GM12878 (cell line): ENCODE data around the gene ACSF2. TPM values are rescaled to one million over a fixed set of nuclear protein-coding genes. Genes with fewer than 3 reads are reported as not detected.

Experiments used
- BHLHE40 ChIP-seq, 2 experiments: fragments of 450-650 bp in 1 of 2; IDR thresholded peaks; 2 replicates each; pipeline ENCODE4 v1.6.1; 2011 to 2017; ENCODE audit warnings: low read depth in 2 of 2, borderline replicate concordance in 1 of 2, improper control_type of control experiment in 1 of 2, low read length in 1 of 2, mild to moderate bottlenecking in 1 of 2
- CBFB ChIP-seq: IDR thresholded peaks from 2 replicates; pipeline ENCODE4 v1.6.1; 2016; ENCODE audit warnings: antibody characterized with exemption, low read depth
- CEBPZ ChIP-seq: fragments of 150-350 bp; IDR thresholded peaks from 2 replicates; pipeline ENCODE4 v1.6.1; 2016; ENCODE audit warnings: low read depth, low read length
- CHD4 ChIP-seq: fragments of 200-600 bp; sonication (generic); IDR thresholded peaks from 2 replicates; pipeline ENCODE4 v1.6.1; 2016; ENCODE audit warnings: mild to moderate bottlenecking
- CREM ChIP-seq: IDR thresholded peaks from 2 replicates; pipeline ENCODE4 v1.6.1; 2014; ENCODE audit warnings: antibody characterized with exemption, low read depth
- E2F8 ChIP-seq: fragments of 450-650 bp; IDR thresholded peaks from 2 replicates; pipeline ENCODE4 v1.6.1; 2018; ENCODE audit warnings: mild to moderate bottlenecking, low read depth, moderate library complexity; ENCODE audit not compliant: partially characterized antibody
- ELK1 ChIP-seq: IDR thresholded peaks from 2 replicates; pipeline ENCODE4 v1.6.1; 2012; ENCODE audit warnings: low read depth, low read length, improper control_type of control experiment
- MXI1 ChIP-seq: fragments of 150-350 bp; IDR thresholded peaks from 2 replicates; pipeline ENCODE4 v1.6.1; 2011; ENCODE audit warnings: low read depth, mild to moderate bottlenecking, inconsistent platforms, low read length, improper control_type of control experiment
- NRF1 ChIP-seq: conservative IDR thresholded peaks from 2 replicates; pipeline ENCODE4 v1.6.1; 2011; ENCODE audit warnings: mild to moderate bottlenecking, low read depth, low read length, improper control_type of control experiment
- RUNX3 ChIP-seq: IDR thresholded peaks from 2 replicates; pipeline ENCODE4 v1.6.1; 2012; ENCODE audit warnings: low read length, inconsistent platforms
- SMARCA5 ChIP-seq: fragments of 450-650 bp; IDR thresholded peaks from 2 replicates; pipeline ENCODE4 v1.6.1; 2017; ENCODE audit warnings: mild to moderate bottlenecking
- SP1 ChIP-seq: IDR thresholded peaks from one replicate; pipeline ENCODE4 v1.6.1; 2011; ENCODE audit warnings: low read depth, low read length
- SPI1 ChIP-seq: IDR thresholded peaks from 2 replicates; pipeline ENCODE4 v1.6.1; 2011; ENCODE audit warnings: low read depth, mild to moderate bottlenecking, low read length, moderate library complexity, borderline replicate concordance; ENCODE audit not compliant: insufficient read depth
- SREBF1 ChIP-seq: IDR thresholded peaks from 2 replicates; pipeline ENCODE4 v1.6.1; 2012; ENCODE audit warnings: mild to moderate bottlenecking, low read length
- YBX1 ChIP-seq: fragments of 450-650 bp; IDR thresholded peaks from 2 replicates; pipeline ENCODE4 v1.6.1; 2016; ENCODE audit warnings: antibody characterized with exemption
- ZBTB11 ChIP-seq: fragments of 450-650 bp; formaldehyde crosslinking; IDR thresholded peaks from 2 replicates; pipeline ENCODE4 v1.5.0; 2022; ENCODE audit warnings: mild to moderate bottlenecking, missing genetic modification characterization
- ZBTB33 ChIP-seq: fragments of 450-650 bp; IDR thresholded peaks from 2 replicates; pipeline ENCODE4 v1.6.1; 2017; ENCODE audit warnings: mild to moderate bottlenecking
- ZNF207 ChIP-seq: fragments of 450-650 bp; IDR thresholded peaks from 2 replicates; pipeline ENCODE4 v1.6.1; 2014; ENCODE audit warnings: antibody characterized with exemption, mild to moderate bottlenecking, borderline replicate concordance
- ZZZ3 ChIP-seq: IDR thresholded peaks from 2 replicates; pipeline ENCODE4 v1.6.1; 2011; ENCODE audit warnings: low read depth; ENCODE audit not compliant: control insufficient read depth, insufficient read length
- polyA plus RNA-seq, 11 experiments: library from polyadenylated mRNA; depleted of rRNA in 4 of 11; unstranded in 6 of 11; stranded (reverse) in 5 of 11; fragments of >200 nt; fragmentation: Nextera tagmentation in 4 of 11; fragmentation: Illumina TruSeq in 1 of 11; extraction: Ambion mirVana in 4 of 11; extraction: Trizol in 1 of 11; gene quantifications; 1 replicate in 1 of 11; 2 replicates in 10 of 11; pipeline versions ENCODE4 v1.2.1 to v1.2.3, GENCODE V29; 2011 to 2016; ENCODE audit warnings: inconsistent platforms in 2 of 11, missing spikeins in 2 of 11, low read depth in 1 of 11
- total RNA-seq, 4 experiments: library from RNA; depleted of rRNA in 3 of 4; stranded (reverse); fragments of >200 nt in 3 of 4; fragmentation: Illumina TruSeq in 1 of 4; extraction: Trizol in 1 of 4; gene quantifications; 2 replicates each; pipeline versions ENCODE4 v1.2.1 to v1.2.3, GENCODE V29; 2013 to 2021

Gene ACSF2
- total and polyA plus RNA-seq, 10 of the 15 experiments (the other 5 are each of a cell fraction or from before 2014, with no cell fraction given) = 7.1 to 32.8 (median 16.8) TPM

- no peak for TF ChIP-seq ZBTB33
- TF ChIP-seq E2F8 = no peak
- TF ChIP-seq RUNX3 = peak; percentile 88
- TF ChIP-seq SP1 = no peak
- TF ChIP-seq ELK1 = no peak
- TF ChIP-seq SREBF1 = no peak
- TF ChIP-seq ZBTB11 (CRISPR knock-in tag) = no peak
- TF ChIP-seq BHLHE40 (IDR thresholded peaks at IDR 0.05; ENCODE audit: borderline replicate concordance in 1 of 2, low read depth in 2 of 2, low read length in 1 of 2) = peak; percentile 88
- no peak for TF ChIP-seq NRF1
- no peak for TF ChIP-seq SPI1
- TF ChIP-seq CEBPZ = no peak
- TF ChIP-seq YBX1 = no peak
- no peak for TF ChIP-seq CHD4
- no peak for TF ChIP-seq ZZZ3
- TF ChIP-seq MXI1 = no peak
- no peak for TF ChIP-seq CREM
- peak; percentile 74; the same call in 1 of the 2 replicates for TF ChIP-seq CBFB
- peak; percentile 83; the same call in 1 of the 2 replicates for TF ChIP-seq SMARCA5
- no peak for TF ChIP-seq ZNF207
Measured at GRCh38 chr17:50482516-50482915, 56.5 kb downstream of the ACSF2 start (continued).
